GM18502 (cell line): Measurements from ENCODE around the gene SLC26A6.

Experiments used
- ATAC-seq: cut with Tn5 transposase; IDR thresholded peaks from one replicate; pipeline ENCODE4 v1.9.1; 2021; ENCODE audit warnings: mild to moderate bottlenecking; ENCODE audit not compliant: unreplicated experiment, poor library complexity

The SLC26A6 gene

DNA sequence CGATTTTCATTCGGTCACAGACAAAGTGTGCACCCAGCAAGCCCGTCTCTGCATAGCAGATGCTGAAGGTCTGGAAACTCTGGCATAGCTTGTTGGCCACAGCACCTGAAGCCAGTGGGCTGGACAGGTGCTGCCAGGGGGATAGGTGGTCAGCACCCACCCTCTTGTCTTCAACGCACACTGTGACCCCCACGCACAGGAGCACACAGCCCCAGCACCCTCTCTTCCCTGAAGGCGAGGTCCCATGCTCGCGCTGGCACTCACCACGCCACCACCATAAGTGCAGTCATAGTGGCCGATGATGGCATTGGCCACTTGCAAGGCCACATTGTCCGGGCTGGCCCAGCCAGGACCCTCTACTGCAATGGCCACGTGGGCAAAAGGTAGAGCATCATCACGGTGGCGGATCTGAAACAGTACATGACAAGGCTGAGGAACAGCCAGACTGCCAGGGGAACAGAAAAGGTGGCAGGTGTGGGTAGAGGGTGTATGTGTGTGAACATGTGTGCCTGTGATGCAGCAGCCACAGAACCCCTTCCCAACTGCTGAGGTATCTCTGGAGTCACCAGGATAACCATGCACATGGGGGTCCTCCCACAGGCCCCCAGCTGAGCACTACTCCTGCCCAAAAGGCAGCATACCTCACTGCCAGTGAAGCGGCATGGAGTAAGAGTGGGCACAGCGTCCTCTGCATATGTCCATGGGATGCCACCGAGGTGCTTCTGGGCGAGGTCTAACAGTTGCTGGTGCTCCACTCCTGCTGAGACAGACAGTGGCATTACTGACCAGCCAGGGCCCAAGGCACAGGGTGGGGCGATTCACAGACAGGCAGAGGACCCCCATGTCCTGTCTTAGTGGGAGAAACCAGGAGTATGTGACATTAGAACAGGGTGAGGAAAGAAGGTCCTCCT, 34.3 kb downstream of the SLC26A6 start:
- ATAC-seq, result no peak

GRCh38 chr3:48599509-48600285, 35.6 kb downstream of the SLC26A6 start:
- no peak for ATAC-seq

DNA sequence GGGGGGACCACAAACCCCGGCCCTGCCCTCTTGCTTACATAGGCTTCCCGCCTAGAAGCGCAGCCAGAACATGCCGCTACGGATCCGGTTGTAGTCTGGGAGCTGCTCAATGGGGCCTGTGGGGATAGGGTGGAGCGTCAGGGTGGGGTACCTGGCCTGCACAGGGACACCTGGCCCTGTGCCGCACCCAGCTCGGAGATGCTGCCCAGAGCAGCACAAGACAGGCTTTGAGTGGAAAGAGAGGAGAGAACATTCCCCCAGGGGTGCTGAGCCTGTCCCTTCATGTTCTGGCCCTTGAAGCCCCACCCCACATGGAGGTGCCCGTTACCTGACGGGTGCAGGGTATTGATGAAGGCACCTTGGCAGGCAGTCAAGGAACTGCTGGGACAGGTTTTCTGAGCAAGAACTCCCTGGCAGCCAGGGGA, 36.2 kb downstream of the SLC26A6 start:
- ATAC-seq, result no peak

GRCh38 chr3:48598323-48599076, 36.8 kb downstream of the SLC26A6 start:
- no peak for ATAC-seq

DNA sequence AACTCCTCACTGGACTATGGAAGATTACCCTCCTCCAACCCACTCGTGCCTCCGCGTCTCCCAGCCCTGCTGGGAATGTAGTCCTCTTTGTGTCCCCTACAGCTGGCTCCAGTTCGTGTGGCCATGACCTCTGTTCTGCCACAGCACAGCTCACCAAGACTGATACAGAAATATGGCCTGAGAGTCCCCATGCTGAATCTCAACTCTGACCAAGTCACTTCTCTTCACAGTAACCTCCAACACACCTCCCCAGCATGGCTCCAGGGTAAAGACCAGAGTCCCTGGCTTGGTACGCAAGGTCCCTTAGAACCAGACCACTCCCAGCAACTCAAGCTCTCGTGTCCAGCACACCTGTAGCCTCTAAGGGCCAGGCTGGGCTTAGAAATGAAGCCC, 37.9 kb downstream of the SLC26A6 start:
- ATAC-seq, result no peak

GRCh38 chr3:48596676-48597407, 38.4 kb downstream of the SLC26A6 start:
- no peak for ATAC-seq

DNA sequence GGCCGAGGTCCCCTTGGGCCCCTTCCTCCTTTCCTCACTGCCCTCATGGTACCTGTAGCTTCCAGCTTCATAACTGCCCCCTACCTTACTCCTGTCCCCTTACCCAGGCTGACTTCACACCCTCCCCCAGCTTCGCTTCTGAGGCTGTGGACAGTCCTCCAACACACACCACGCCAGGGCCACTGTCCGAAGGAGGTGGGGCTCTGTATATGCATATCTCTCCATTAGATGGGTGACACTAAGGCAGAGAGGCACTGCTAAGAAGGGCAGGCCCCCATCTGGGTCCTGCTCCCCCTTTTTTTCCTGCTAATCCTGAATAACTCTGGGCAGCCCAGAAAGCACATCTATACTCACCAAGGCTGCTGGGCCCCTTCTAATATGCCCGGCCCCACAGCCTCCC, 39.1 kb downstream of the SLC26A6 start:
- no peak for ATAC-seq

DNA sequence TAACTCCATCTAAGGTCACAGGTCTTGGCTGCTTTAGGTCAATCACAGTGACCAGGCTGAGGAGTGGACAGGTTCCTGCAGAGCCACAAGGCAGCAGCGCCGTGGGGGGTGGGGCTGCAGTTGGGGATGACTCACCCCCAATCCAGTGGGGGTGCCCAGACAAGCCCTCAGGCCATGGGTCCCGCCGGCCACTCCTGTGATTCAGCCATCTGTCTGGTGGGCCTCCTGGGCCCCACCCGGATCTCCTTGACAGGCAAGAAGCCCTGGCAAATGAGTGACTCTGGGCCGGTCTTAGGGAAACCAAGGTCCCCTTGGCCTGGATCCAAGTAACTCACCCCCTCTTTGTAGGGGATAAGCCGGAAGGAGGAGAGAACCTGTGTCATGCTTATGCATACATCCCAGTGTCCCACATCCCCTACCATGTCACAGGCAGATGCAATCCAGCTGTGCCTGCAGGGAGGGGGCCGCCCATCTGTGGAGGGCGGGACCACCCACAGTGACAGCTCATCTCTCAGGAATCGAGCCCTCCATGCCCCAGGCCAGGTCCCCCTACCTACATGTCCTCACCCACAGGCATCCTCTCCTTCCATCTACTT, 39.6 kb downstream of the SLC26A6 start:
- no peak for ATAC-seq

GRCh38 chr3:48595075-48595525, 40.2 kb downstream of the SLC26A6 start, which contains the start of gene COL7A1:
Gene COL7A1, minus strand, starts transcription at chr3:48595329. Its CDS starts 170 bp downstream, at chr3:48595159.
- no peak for ATAC-seq

- no peak for ATAC-seq
Observed at GRCh38 chr3:48594417-48595049, 40.7 kb downstream of the SLC26A6 start.

GRCh38 chr3:48593337-48593736, 41.9 kb downstream of the SLC26A6 start:
- ATAC-seq, result no peak

DNA sequence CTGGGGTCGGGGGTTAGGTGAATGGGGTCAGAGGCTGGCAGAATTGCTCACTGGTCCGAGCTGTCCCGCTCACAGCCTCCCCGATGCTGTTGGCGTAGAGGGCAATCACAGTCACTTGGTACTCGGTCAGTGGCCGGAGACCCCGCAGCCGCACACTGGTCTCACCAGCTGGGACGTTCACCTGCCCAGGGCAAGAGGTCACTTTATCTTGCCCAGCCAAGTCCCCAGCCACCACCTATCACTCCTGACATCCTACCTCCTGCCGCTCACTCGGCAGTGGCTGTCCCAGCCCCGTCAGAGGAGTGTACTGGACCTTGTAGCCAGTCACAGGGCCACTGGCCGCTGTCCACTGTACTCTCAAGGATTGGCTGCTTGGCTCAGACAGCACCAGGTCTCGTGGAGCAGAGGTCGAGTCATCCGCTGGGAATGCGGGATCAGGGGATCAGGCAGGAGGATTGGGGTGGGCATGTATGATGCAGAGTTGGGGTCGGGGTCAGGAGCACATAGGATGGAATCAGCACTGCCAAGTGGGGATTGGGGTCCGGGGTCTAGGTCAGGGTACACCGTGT, 42.7 kb downstream of the SLC26A6 start:
- no peak for ATAC-seq

DNA sequence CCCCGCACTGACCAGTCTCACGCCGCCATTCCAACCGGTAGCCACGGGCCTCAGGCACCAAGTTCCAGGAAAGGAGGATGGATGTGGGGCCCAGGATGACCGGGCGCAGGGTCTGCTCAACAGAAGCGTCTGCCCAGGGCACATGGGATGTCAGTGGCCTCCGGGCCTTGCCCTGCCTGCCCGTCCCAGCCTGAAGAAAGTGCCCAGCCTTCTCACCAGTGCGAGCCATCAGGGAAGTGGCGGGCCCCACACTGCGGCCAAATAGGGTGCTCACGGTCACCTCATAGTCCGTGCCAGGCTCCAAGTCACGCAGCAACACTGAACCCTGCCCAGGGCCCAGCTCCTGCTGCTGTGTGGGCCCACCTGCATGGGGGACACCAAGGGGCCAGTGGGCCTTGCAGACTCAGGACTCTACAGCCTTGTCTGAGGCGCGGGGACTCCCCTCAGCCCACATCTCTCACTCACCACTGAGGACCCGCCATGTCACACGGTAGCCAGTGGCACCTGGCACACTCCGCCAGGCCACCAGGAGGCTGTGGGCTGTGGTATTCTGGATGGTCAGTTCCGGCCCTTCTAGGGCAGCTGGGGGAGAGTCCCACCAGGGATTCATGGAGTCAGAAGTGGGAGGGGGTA, 43.3 kb downstream of the SLC26A6 start:
- no peak for ATAC-seq

DNA sequence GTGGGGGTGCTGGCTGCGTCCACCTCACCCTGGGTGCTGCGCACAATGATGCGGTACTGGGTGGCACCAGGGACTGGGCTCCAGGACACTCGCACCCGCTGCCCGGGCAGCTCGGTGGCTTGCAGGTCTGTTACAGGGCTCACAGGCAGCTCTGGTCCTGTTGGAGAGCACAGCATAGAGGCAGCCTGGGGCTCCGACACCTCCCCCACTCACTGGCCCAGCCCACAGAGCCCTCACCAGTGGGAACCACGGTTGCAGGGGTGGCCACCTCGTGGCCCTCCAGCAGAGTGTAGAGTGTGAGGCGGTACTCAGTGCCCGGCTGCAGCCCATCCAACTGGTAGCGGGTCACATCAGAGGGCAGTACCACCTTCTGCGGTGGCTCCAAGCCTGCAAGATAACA, 43.8 kb downstream of the SLC26A6 start:
- no peak for ATAC-seq

DNA sequence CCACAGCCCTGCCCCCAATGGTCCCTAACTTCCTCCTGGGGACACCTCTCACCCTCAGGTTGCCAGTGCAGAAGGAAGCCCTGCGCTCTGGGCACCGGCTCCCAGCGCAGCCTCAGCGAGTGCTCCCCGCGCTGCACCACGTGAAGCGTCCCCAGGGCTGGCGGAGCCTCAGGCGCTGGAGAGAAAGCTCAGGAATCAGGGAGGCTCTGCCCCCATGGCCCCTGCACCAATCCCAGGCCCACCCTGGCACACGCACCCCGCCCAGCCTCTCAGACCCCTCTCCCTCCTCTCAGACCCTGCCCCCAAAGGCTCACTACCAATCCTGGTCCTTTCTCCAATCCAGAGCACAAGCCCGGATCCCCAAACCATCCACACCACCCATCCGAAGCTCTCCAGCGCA, 47.0 kb downstream of the SLC26A6 start:
- no peak for ATAC-seq

GRCh38 chr3:48587686-48588085, 47.6 kb downstream of the SLC26A6 start:
- no peak for ATAC-seq

DNA sequence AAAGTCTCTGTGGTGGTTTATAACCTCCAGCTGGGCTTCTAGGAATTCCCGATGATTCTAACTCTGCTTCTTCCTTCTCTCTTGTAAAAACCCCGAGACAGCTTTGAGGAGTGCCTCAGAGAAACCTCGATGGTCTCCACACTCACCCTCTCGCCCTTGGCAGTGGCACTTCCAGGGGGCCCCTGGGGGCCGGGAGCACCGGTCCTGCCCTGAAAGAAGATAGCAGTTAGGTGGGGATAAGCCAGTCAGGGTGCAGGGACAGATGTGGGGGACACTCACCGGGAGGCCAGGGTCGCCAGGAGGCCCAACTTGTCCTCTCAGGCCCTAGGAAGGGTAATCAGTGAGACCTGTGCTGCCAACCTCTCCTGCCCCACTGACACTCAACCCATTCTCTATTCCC, 49.9 kb downstream of the SLC26A6 start:
- ATAC-seq, result no peak

- no peak for ATAC-seq
Observed at GRCh38 chr3:48584836-48585235, 50.4 kb downstream of the SLC26A6 start.
